Coronary artery (tissue), 2 donors: ENCODE results near the gene PSMA8.
A peak's percentile ranks its signal among the peaks of the same experiment; 100 is the strongest.
"Not testable (repeated sequence)": the region's sequence is repeated elsewhere in the genome, so short reads cannot be mapped to it uniquely, and the experiment has no call there.

Experiments used
- DNase-seq: peaks from one replicate; pipeline ENCODE4 v3.0.0-alpha.2; 2017; ENCODE audit warnings: low spot score
- H3K27ac ChIP-seq, 2 donors: fragments of 200-600 bp; sonication (generic); one replicate each; pipeline ENCODE4 v1.5.1; 2016 to 2019
- H3K4me3 ChIP-seq: fragments of 200-600 bp; sonication (generic); 2 replicates; pipeline ENCODE4 v1.5.1; 2016; ENCODE audit warnings: mild to moderate bottlenecking, moderate library complexity
- CTCF ChIP-seq: fragments of 200-600 bp; sonication (generic); IDR thresholded peaks from one replicate; pipeline ENCODE4 v1.5.1; 2019; ENCODE audit warnings: antibody characterized with exemption

The PSMA8 gene

GRCh38 chr18:26127786-26128185 is 5.9 kb upstream of the PSMA8 start:
- H3K27ac ChIP-seq: no peak overlapping the region
- no peak for TF ChIP-seq CTCF
- no peak for DNase-seq
- H3K4me3 ChIP-seq: no peak overlapping the region

DNA sequence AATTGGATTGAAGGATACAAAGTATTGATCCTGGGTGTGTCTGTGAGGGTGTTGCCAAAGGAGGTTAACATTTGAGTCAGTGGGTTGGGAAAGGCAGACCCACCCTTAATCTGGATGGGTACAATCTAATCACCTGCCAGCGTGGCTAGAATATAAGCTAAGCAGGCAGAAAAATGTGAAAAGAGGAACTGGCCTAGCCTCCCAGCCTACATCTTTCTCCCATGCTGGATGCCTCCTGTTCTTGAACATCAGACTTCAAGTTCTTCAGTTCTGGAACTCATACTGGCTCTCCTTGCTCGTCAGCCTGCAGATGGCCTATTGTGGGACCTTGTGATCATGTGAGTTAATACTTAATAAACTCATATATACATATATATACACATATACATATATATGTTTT is 5.5 kb upstream of the PSMA8 start:
- H3K4me3 ChIP-seq, DNase-seq, H3K27ac ChIP-seq: not testable (repeated sequence)

DNA sequence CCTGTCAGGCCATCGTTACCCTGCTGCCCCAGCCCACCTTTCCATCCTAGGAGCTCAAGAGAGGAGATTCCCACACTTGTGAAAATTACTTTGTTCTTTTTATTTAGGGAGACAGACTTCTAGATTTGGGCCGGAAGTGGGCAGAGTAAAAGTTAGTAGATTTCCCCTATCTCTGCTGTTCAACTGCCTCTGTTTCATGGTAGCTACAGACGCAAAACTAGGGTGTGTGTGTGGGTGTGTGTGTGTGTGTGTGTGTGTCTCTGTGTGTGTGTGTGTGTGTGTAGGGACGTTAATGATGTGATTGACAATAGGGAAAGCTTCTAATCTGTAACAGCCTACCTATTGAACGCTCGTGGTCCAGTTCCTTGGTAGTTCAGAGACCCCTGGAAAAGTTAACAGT is 438 bp downstream of the PSMA8 start:
- H3K27ac ChIP-seq: no peak overlapping the region
- peak overlapping the region; percentile 45 for H3K4me3 ChIP-seq
- TF ChIP-seq CTCF: no peak
- no peak for DNase-seq

DNA sequence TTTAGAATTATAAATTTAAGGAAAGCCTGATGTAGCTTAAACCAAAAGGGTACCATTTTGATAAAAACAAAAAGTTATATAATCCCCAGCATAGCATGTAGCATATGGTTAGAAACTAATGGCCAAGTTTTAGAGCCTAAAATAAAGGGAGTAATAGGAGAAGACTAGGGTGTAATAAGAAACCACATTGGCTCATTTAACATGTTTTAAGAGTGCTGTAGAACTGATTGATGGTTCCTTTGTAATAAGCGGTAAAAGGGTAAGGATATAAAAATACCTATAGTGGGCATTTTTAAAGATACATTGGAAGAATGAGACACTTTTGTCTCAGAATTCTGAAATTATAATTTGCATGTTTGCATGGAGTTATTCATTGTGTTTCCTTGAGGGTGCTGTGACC is 1.9 kb downstream of the PSMA8 start:
- no peak for TF ChIP-seq CTCF
- Histone ChIP-seq H3K4me3 (no peak overlapping the region), H3K27ac (no peak overlapping the region)
- no peak for DNase-seq

GRCh38 chr18:26157326-26157725 is 23.7 kb downstream of the PSMA8 start:
- no peak for TF ChIP-seq CTCF
- Histone ChIP-seq H3K27ac (no peak overlapping the region), H3K4me3 (no peak overlapping the region)
- DNase-seq: no peak

DNA sequence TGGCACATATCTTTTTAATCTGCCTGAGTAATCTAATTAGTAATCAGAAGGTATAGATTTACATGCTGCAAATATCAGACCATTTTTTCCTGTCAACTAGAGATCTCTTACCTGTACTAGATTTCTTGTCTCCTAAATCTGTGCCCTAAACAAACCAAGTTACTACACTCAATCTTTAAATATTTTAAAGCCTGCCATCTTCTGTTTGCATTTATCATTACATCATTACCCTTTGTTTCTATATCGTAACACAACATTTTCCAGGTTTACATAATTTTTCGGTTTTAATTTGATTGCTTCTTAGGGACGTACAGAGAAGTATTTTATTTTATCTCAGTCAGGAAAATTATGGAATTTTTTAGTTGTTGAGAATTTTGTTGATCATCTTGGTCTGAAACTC is 25.7 kb downstream of the PSMA8 start:
- no peak for TF ChIP-seq CTCF
- no peak overlapping the region for H3K4me3 ChIP-seq
- no peak overlapping the region for H3K27ac ChIP-seq
- no peak for DNase-seq

DNA sequence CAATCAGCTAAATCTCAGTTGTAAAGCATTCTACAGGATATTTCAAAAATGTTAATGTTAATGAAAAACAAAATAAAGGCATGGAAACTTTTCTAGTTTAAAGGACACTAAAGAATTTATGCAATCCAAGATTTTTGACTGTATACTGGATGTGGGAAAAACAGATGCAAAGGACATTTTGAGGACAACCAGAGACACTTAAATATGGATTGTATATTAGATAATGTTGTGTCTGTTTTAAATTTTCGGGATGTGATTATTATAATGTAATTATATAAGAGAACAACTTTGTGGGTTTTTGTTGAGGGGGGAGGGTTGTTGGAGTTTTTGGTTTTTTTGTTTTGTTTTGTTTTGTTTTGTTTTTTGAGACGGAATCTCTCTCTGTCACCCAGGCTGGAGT is 30.9 kb downstream of the PSMA8 start:
- H3K27ac ChIP-seq: no peak overlapping the region
- no peak for DNase-seq
- no peak overlapping the region for H3K4me3 ChIP-seq
- no peak for TF ChIP-seq CTCF

- DNase-seq: not testable (repeated sequence)
These were observed 33.9 kb downstream of the PSMA8 start for GRCh38 chr18:26167592-26167991.

More at GRCh38 chr18:26167592-26167991, 33.9 kb downstream of the PSMA8 start:
- H3K27ac ChIP-seq, H3K4me3 ChIP-seq: not testable (repeated sequence)
